K562 treated with DMSO at 1 percent for 24 hours (cell line): ENCODE data around the gene TIMMDC1. TPM values are rescaled to one million over a fixed set of nuclear protein-coding genes. Genes with fewer than 3 reads are reported as not detected.

ENCODE experiments used
- total RNA-seq: library from RNA; unstranded; fragments of 300-600 nt; gene quantifications from 2 replicates; pipeline ENCODE4 v1.2.3, GENCODE V29; 2022; ENCODE audit warnings: low read depth; ENCODE audit not compliant: insufficient read depth

The TIMMDC1 gene
- 70.1 and 78.3 TPM in 2 replicates for total RNA-seq

GRCh38 chr3:119498186-119499011 lies at the start of gene TIMMDC1:
TSS of gene TIMMDC1 (plus strand) at chr3:119498547. CDS start at chr3:119498734, 187 bp downstream.

GRCh38 chr3:119463171-119464169 lies 34.9 kb upstream of the TIMMDC1 start, which contains the start of gene TMEM39A:
TSS of gene TMEM39A (minus strand) at chr3:119463615. CDS start at chr3:119462074, 1,541 bp downstream.

GRCh38 chr3:119559441-119559963 lies 61.2 kb downstream of the TIMMDC1 start, which contains the start of gene CD80:
TSS of gene CD80 (minus strand) at chr3:119559614. CDS start at chr3:119557728, 1,886 bp downstream.

Other genes with a start within 250 kb of the TIMMDC1 start
- 0.02 TPM in 1 of 2 replicates, not detected in the other for gene ARHGAP31, start 204.2 kb upstream of the TIMMDC1 start, total RNA-seq
- gene TMEM39A, start 34.9 kb upstream of the TIMMDC1 start, total RNA-seq: 10.4 and 20.5 TPM in 2 replicates
- gene POGLUT1, start 29.6 kb upstream of the TIMMDC1 start, total RNA-seq: 3.6 and 5.9 TPM in 2 replicates
- 22.0 and 27.1 TPM in 2 replicates for gene CD80, start 61.1 kb downstream of the TIMMDC1 start, total RNA-seq
- 2.7 and 4.0 TPM in 2 replicates for gene ADPRH, start 80.9 kb downstream of the TIMMDC1 start, total RNA-seq
- gene PLA1A, start 99.3 kb downstream of the TIMMDC1 start, total RNA-seq: not detected in 2 replicates
- gene POPDC2, start 162.0 kb downstream of the TIMMDC1 start, total RNA-seq: 0.56 and 0.64 TPM in 2 replicates
- gene COX17, start 178.9 kb downstream of the TIMMDC1 start, total RNA-seq: 57.0 and 60.1 TPM in 2 replicates
- not detected in 2 replicates for gene CFAP91, start 204.5 kb downstream of the TIMMDC1 start, total RNA-seq